HCT116 (cell line): ENCODE data around the gene RIBC2. TPM values are rescaled to one million over a fixed set of nuclear protein-coding genes. Genes with fewer than 3 reads are reported as not detected.
"Not testable (repeated sequence)": the region's sequence is repeated elsewhere in the genome, so short reads cannot be mapped to it uniquely, and the experiment has no call there.

Experiments used
- ATAC-seq: fragments of 200-7000 bp; cut with Tn5 transposase; 2 replicates; pipeline ENCODE4 v1.9.1; 2020; ENCODE audit warnings: mild to moderate bottlenecking, moderate library complexity
- BruUV-seq: library from RNA; stranded (reverse); fragments of 400-500 nt; replicated peaks from 2 replicates; lab custom pipeline; 2021; lab: Mats Ljungman, UMichigan
- CTCF ChIA-PET: fragments of 300-600 bp; sonication (Branson Sonifier 250); formaldehyde crosslinking; loops from one replicate; lab custom pipeline; 2021; ENCODE audit warnings: antibody characterized with exemption; lab: Charles Lee
- POLR2A ChIA-PET: fragments of 300-600, 350-600 bp; sonication (Branson Sonifier 250); formaldehyde crosslinking; loops from one replicate; lab custom pipeline; 2021; ENCODE audit warnings: antibody characterized with exemption; lab: Charles Lee
- RAD21 ChIA-PET, 2 experiments: fragments of 300-600 bp; sonication (Branson Sonifier 250); formaldehyde crosslinking; loops; one replicate each; lab custom pipeline; 2023; ENCODE audit warnings: low total read pairs in 2 of 2; ENCODE audit not compliant: uncharacterized antibody in 2 of 2, unreplicated experiment in 2 of 2, low non-redundant PET in 1 of 2; lab: Charles Lee
- DNase-seq: peaks from one replicate; pipeline ENCODE4 v3.0.0-alpha.2; 2010; ENCODE audit warnings: low read depth, low spot score
- H2AFZ ChIP-seq: fragments of 200-600 bp; shearing (Covaris generic), sonication (generic); 2 replicates; pipeline ENCODE4 v1.6.1; 2017; ENCODE audit warnings: low read depth, mixed run types, mixed read lengths, antibody characterized with exemption, low read length; ENCODE audit not compliant: poor library complexity, severe bottlenecking
- H3K27ac ChIP-seq: 2 replicates; pipeline ENCODE4 v1.5.1; 2012; ENCODE audit warnings: low read depth, low read length
- H3K27me3 ChIP-seq: fragments of 200-600 bp; sonication (generic); 2 replicates; pipeline ENCODE4 v1.6.1; 2016; ENCODE audit warnings: mixed run types, low read length, mixed read lengths; ENCODE audit not compliant: insufficient read depth
- H3K36me3 ChIP-seq, 2 experiments: fragments of 200-500 bp in 1 of 2; fragments of 200-600 bp in 1 of 2; sonication (Bioruptor generic) in 1 of 2; sonication (generic) in 1 of 2; 2 replicates each; pipeline versions ENCODE4 v1.5.1 to v1.6.1; 2014 to 2016; ENCODE audit warnings: low read length in 2 of 2, inconsistent platforms in 1 of 2, mixed read lengths in 1 of 2, mixed run types in 1 of 2; ENCODE audit not compliant: insufficient read depth in 2 of 2, control insufficient read depth in 1 of 2
- H3K4me1 ChIP-seq, 2 experiments: fragments of 200-600 bp in 1 of 2; sonication (generic) in 1 of 2; 2 replicates each; pipeline versions ENCODE4 v1.5.1 to v1.6.1; 2012 to 2017; ENCODE audit warnings: low read length in 2 of 2, inconsistent platforms in 1 of 2, mild to moderate bottlenecking in 1 of 2, mixed read lengths in 1 of 2, mixed run types in 1 of 2, moderate library complexity in 1 of 2; ENCODE audit not compliant: insufficient read depth in 2 of 2, control insufficient read depth in 1 of 2
- H3K4me2 ChIP-seq: fragments of 200-600 bp; sonication (generic); 2 replicates; pipeline ENCODE4 v1.6.1; 2017; ENCODE audit warnings: mixed run types, low read length, mixed read lengths
- H3K4me3 ChIP-seq, 2 experiments: fragments of 200-600 bp in 1 of 2; sonication (generic) in 1 of 2; replicated peaks in 1 of 2; 2 replicates each; pipeline ENCODE4 v1.5.1; 2011 to 2016; ENCODE audit warnings: low read length in 2 of 2, control low read depth in 1 of 2, low read depth in 1 of 2, mild to moderate bottlenecking in 1 of 2, mixed read lengths in 1 of 2, mixed run types in 1 of 2
- H3K79me2 ChIP-seq: fragments of 200-600 bp; sonication (generic); 2 replicates; pipeline ENCODE4 v1.6.1; 2017; ENCODE audit warnings: mild to moderate bottlenecking, mixed run types, low read length, moderate library complexity, mixed read lengths; ENCODE audit not compliant: insufficient read depth
- H3K9ac ChIP-seq: fragments of 200-600 bp; sonication (generic); 2 replicates; pipeline ENCODE4 v1.6.1; 2016; ENCODE audit warnings: low read length, mixed read lengths
- H3K9me2 ChIP-seq: fragments of 200-600 bp; sonication (generic), shearing (Covaris generic); 2 replicates; pipeline ENCODE4 v1.6.1; 2017; ENCODE audit warnings: mixed run types, mild to moderate bottlenecking, moderate library complexity; ENCODE audit not compliant: insufficient read depth
- H3K9me3 ChIP-seq, 2 experiments: fragments of 200-500 bp in 1 of 2; fragments of 200-600 bp in 1 of 2; sonication (Bioruptor generic) in 1 of 2; sonication (generic) in 1 of 2; 2 replicates each; pipeline ENCODE4 v1.6.1; 2014 to 2017; ENCODE audit warnings: low read length in 2 of 2, mixed read lengths in 2 of 2, inconsistent platforms in 1 of 2, low read depth in 1 of 2, mild to moderate bottlenecking in 1 of 2, mixed run types in 1 of 2, moderate library complexity in 1 of 2; ENCODE audit not compliant: control insufficient read depth in 1 of 2, insufficient read depth in 1 of 2
- H4K20me1 ChIP-seq: fragments of 200-600 bp; sonication (generic), shearing (Covaris generic); 2 replicates; pipeline ENCODE4 v1.6.1; 2017; ENCODE audit warnings: mixed run types, mild to moderate bottlenecking, moderate library complexity; ENCODE audit not compliant: insufficient read depth
- CBX3 ChIP-seq: IDR thresholded peaks from 2 replicates; pipeline ENCODE4 v1.6.1; 2012; ENCODE audit warnings: low read depth
- EZH2phosphoT487 ChIP-seq: fragments of 200-600 bp; IDR thresholded peaks from 2 replicates; pipeline ENCODE4 v1.6.1; 2018; ENCODE audit warnings: antibody characterized with exemption, borderline replicate concordance
- POLR2AphosphoS5 ChIP-seq: IDR thresholded peaks from 2 replicates; pipeline ENCODE4 v1.6.1; 2011; ENCODE audit warnings: mild to moderate bottlenecking, low read depth, low read length, moderate library complexity
- TCF7L2 ChIP-seq: IDR thresholded peaks from 2 replicates; pipeline ENCODE4 v1.7.0; 2011; ENCODE audit warnings: borderline replicate concordance, inconsistent platforms; ENCODE audit not compliant: insufficient read depth, insufficient read length; ENCODE audit errors: extremely low read depth
- ZFX ChIP-seq: fragments of 450-650 bp; IDR thresholded peaks from 2 replicates; pipeline ENCODE4 v1.6.1; 2017
- intact Hi-C: fragments of 100-400 bp; cut with micrococcal nuclease; formaldehyde crosslinking; loops from 2 replicates; pipeline ENCODE4 v1.10.0; 2022
- total RNA-seq: library from RNA; stranded (reverse); gene quantifications from one replicate; pipeline ENCODE4 v1.2.1, GENCODE V29; 2021; ENCODE audit not compliant: unreplicated experiment

The RIBC2 gene
- total RNA-seq, 1 experiment from 2014 or later = 8.3 TPM

- intact Hi-C loops = no loop called here
- RAD21 ChIA-PET = interaction anchor here in 1 of 2 experiments (0.6 kb wide), 1 partner anchor 531 kb away, joined by 3 read pairs; the partner anchor contains the start of gene WNT7B
- H3K4me1 ChIP-seq = peaks cover 0 to 2% of the 10 kb centered on the region in 2 experiments; a peak in 1 of 4 replicates
Measured at GRCh38 chr22:45446216-45446615, 32.7 kb downstream of the RIBC2 start.

GRCh38 chr22:45447596-45447995 lies 34.1 kb downstream of the RIBC2 start:
- H3K4me1 ChIP-seq, RAD21 ChIA-PET, H3K4me3 ChIP-seq, H3K36me3 ChIP-seq, CTCF ChIA-PET, H4K20me1 ChIP-seq, H3K79me2 ChIP-seq, H3K9ac ChIP-seq, H3K9me2 ChIP-seq, DNase-seq, H3K27ac ChIP-seq, H3K4me2 ChIP-seq, BruUV-seq, H3K9me3 ChIP-seq, H2AFZ ChIP-seq, ATAC-seq, intact Hi-C loops, H3K27me3 ChIP-seq, POLR2A ChIA-PET: not testable (repeated sequence)

More at GRCh38 chr22:45446216-45446615, 32.7 kb downstream of the RIBC2 start:
- DNase-seq = no peak
- Histone ChIP-seq H3K4me2 (no peak overlapping the region), H3K9me3 (no peaks in the 10 kb centered on the region), H3K27me3 (no peaks in the 10 kb centered on the region), H3K9ac (no peak overlapping the region), H3K27ac (no peak overlapping the region)
- no TSS peak for BruUV-seq
- ATAC-seq = no peak
- POLR2A ChIA-PET = no interaction called here
- TF ChIP-seq POLR2AphosphoS5 (no peak), ZFX (no peak), CBX3 (no peak), EZH2phosphoT487 (no peak), TCF7L2 (no peak)
- TF ChIP-seq, all 23 proteins: peak for 0
- H4K20me1 ChIP-seq = no peaks in the 10 kb centered on the region
- H2AFZ ChIP-seq = no peak overlapping the region
- no peaks in the 10 kb centered on the region for H3K9me2 ChIP-seq
- no peaks in the 10 kb centered on the region for H3K36me3 ChIP-seq
- CTCF ChIA-PET = no interaction called here
- H3K4me3 ChIP-seq = no peak overlapping the region
- H3K79me2 ChIP-seq = no peaks in the 10 kb centered on the region
